DND-41 (cell line): Measurements from ENCODE around the gene CPE.

Experiments used
- CTCF ChIP-seq: IDR thresholded peaks from 2 replicates; pipeline ENCODE4 v1.5.1; 2012; ENCODE audit warnings: borderline replicate concordance, low read length, moderate library complexity, mild to moderate bottlenecking; ENCODE audit not compliant: poor library complexity, severe bottlenecking; ENCODE audit errors: extremely low read depth
- EZH2 ChIP-seq: IDR thresholded peaks from 3 replicates; pipeline ENCODE4 v1.6.1; 2012; ENCODE audit warnings: borderline replicate concordance, low read depth, mild to moderate bottlenecking, moderate library complexity, low read length, inconsistent platforms; ENCODE audit not compliant: severe bottlenecking

- TF ChIP-seq EZH2 (no peak), CTCF (no peak)
These were observed 136.4 kb downstream of the CPE start for GRCh38 chr4:165515201-165515600.
